PFSK-1 (cell line): ENCODE measurements around the gene AKR1C3.

Source experiments
- FOXP2 ChIP-seq: optimal IDR thresholded peaks from 2 replicates; pipeline ENCODE3; 2011; ENCODE audit warnings: borderline replicate concordance, control low read depth, inconsistent platforms; ENCODE audit not compliant: insufficient read depth; ENCODE audit errors: extremely low read length, extremely low read depth
- POLR2AphosphoS5 ChIP-seq: IDR thresholded peaks from 2 replicates; pipeline ENCODE4 v1.6.1; 2012; ENCODE audit warnings: low read depth, mild to moderate bottlenecking, control low read depth, low read length, moderate library complexity
- TAF1 ChIP-seq: IDR thresholded peaks from 2 replicates; pipeline ENCODE4 v1.6.1; 2012; ENCODE audit warnings: low read length, control low read depth, borderline replicate concordance; ENCODE audit not compliant: insufficient read depth

DNA sequence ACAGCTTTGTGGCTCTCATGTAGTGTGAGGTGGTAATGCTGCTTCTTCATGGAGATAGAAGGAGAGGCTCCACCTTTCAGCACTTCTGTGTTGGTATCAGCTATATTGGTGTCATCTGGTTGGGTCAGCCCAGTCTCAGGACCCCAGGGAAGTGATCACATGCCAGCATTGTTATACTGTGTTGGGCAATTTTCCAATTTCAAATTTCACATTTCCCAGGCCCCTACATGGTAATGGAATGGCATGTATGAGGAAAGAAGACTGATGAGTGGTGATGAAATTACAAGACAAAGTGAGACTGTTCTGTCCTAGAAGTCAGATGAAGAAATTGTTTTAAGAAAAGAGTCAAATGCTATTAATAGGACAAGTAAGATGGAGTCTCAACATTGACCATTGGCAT lies 3.7 kb upstream of the AKR1C3 start:
- no peak for TF ChIP-seq TAF1
- TF ChIP-seq FOXP2: no peak
- no peak for TF ChIP-seq POLR2AphosphoS5
